Suppressor macrophage treated with lipopolysaccharide for 4 hours (primary cell): Measurements from ENCODE around the gene C13orf46.
"Not testable (repeated sequence)": the region's sequence is repeated elsewhere in the genome, so short reads cannot be mapped to it uniquely, and the experiment has no call there.

Experiments used
- DNase-seq: peaks from one replicate; pipeline ENCODE4 v3.0.0-alpha.2; 2020

Gene C13orf46

DNA sequence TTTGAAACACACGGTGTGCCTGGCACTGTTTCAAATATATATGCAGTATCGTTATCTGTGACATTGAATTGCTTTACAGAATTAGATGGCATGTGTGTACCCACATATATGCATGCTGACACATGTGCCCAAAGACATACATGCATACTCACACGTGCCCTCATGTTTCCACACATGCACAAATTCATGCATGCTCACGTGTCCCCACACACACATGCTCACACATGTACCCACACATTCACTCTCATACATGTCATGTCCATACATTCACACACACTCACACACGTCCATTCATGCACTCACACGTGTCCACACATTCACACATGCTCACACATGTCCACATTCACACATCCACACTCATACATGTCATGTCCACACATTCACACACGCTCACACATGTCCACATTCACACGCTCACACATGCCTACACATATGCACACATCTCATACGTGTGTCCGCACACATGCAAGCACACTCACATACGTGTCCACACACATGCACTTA, 17.9 kb upstream of the C13orf46 start:
- DNase-seq = no peak

DNA sequence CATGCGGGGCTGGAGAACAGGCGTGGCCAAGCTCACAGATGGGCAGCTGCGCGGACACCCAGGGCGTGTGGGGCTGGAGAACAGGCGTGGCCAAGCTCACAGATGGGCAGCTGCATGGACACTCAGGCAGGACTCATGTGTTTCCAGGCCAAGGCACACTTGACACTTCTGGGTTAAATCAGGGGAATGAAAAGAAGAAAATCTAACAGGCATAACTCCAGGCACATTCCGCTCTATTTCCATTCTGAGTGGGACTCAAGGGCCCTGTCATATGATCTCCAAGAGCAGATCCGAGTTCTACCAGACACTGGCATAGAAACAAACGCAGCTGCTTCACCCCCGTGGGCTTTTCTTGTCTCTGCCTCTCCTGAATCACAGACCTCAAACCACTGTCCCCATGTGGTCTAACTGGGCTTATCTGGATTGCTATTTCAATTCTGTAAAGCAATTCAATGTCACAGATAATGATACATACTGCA, 17.4 kb upstream of the C13orf46 start:
- no peak for DNase-seq

DNA sequence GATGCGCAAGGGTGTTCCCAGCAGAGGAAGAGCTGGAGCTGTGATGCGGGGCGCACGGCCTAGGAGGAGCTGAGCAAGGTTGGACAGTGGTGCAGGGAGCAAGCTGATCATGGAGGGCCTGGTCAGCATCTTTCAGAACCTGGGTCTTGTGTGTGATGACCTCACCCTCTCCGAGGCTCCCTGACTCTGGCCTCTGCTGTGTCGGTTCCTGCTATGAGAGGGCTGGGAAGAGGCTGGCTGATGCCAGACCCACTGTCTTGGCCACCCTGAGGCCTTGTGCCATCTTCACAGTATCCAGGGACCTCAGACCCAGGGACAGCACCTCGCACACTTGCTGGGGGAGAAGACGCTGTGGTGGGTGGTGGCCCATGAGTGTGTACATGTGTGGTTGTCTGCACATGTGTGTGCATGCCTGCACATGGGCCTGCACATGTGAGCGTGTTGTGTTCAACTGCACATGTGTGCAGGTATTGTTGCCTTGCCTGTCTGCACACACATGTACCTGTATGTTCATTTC, 16.5 kb upstream of the C13orf46 start:
- DNase-seq = no peak

DNA sequence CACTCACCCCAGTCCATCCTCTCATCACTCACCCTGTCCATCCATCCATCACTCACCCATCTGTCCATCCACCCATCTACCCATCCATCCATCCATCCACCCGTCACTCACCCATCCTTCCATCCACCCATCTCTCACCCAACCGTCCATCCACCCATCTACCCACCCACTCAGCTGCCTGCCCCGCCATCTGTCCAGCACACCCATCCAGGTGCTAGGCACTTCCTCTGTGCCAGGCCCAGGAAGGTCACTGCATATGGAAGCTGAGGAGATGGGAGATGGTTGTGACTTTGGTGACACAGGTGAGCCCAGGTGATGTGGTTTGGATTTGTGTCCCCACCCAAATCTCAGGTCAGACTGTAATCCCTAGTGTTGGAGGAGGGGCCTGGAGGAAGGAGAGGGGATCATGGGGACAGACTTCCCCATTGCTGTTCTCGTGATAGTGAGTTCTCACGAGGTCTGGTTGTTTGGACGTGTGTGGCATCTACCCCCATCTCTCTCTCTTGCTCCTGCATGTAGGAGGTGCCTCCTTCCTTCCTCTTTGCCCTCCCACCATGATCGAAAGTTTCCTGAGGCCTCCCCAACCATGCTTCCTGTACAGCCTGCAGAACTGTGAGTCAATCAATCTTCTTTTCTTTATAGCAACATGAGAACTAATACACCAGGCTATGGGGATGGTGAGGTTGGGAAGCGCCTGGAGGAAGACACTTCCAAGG, 15.9 kb upstream of the C13orf46 start:
- DNase-seq = no peak

DNA sequence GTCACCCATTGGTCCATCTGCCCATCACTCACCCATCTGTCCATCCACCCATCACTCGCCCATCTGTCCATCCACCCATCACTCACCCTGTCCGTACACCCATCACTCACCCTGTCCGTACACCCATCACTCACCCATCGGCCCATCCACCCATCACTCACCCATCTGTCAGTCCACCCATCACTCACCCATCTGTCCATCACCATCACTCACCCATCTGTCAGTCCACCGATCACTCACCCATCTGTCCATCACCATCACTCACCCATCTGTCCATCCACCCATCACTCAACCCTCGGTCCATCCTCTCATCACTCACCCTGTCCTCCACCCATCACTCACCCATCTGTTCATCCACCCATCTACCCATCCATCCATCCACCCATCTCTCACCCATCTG, 15.0 kb upstream of the C13orf46 start:
- not testable (repeated sequence) for DNase-seq

DNA sequence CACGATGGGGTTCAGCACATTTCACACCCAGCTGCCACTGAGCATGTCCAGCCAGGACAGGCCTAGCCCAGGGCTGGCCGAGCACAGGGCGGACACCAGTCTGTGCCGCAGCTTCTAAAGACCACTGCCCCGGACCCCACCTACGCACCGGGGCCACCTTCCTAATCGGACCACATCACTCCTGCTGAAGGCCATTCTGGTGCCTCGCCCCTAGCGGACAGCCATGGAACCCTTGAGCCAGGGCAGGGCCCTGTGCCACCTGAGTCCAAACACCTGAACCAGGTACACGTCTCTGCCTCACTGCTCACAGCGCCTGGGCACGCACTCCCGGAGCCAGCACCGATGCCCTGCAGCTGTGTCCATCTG, 8.4 kb upstream of the C13orf46 start:
- no peak for DNase-seq

DNA sequence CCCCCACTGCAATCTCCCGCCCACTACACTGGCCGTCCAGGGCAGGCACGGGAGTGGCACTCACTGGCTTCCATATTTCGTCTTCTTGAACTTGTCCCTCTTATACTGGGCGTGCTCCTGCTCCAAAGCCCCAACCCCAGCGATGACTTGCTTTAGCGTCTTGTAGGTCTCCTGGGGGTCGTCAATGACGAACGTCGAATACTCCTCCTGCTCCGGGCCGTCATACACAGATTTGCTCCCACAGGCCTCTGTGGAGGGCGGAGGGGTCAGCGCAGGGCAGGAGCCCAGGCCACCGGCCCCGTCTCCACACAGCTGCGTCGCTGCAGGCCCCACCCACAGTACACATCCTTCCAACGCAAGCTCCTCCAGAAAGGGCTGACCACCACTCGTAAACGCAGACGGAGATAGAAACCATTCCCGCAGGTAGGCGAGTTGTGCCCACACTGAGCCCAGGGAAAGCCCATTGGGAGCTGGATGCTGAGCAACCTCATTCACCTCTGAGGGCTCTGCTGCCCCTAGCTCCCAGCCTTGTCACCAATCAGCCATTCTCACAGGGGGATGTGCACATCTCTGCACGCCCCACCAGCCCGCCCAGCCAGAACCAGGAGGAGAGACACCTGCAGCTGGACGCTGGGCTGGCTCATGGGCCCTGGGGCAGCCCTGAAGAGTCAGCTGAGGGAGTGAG, 7.9 kb upstream of the C13orf46 start:
- no peak for DNase-seq

DNA sequence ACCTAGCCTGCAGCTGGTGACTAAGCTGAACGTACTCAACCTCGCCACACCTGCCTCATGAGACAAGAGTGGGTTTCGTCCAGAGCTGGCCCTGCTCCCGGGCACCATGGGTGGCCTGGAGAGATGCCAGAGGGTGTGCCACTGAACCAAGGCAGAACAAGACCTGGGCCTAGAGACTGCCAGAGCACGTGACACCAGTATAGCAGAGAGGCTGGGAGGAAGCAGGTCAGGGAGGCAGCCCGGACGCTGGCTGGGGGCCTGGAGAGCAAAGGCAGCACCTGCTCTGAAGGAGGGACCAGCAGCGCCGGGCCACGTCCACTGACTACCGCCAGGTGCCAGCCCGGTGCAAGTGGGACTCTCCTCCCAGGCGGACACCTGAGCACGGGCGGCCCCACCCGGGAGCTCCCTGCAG, 7.3 kb upstream of the C13orf46 start:
- DNase-seq = no peak

DNA sequence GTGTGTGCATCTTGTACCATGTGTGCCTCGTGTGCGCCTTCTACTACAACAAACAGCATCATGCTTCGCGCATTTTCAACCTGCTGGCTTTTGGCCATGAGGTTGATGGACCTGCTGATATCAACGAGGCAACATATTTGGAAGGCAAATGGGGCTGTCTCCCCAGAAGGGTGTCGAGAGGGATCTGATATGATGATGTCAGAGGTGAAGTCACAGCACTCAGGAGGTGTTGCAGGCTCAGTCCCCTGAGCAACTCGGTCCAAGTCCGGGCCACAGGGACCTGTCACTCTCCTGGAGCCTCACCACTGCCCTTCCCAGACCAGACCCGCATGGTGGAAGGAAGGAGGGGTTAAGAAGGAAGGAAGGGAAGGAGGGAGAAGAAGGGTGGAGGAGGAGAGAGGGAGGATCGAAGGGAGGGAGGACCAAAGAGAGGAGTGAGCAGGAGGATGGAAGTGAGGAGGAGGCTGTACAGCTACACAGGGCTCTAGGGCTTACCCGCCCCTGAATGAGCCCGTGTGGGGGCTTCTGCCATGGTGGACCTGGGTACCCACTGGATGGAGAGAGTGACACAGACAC, 6.7 kb upstream of the C13orf46 start:
- DNase-seq = no peak

DNA sequence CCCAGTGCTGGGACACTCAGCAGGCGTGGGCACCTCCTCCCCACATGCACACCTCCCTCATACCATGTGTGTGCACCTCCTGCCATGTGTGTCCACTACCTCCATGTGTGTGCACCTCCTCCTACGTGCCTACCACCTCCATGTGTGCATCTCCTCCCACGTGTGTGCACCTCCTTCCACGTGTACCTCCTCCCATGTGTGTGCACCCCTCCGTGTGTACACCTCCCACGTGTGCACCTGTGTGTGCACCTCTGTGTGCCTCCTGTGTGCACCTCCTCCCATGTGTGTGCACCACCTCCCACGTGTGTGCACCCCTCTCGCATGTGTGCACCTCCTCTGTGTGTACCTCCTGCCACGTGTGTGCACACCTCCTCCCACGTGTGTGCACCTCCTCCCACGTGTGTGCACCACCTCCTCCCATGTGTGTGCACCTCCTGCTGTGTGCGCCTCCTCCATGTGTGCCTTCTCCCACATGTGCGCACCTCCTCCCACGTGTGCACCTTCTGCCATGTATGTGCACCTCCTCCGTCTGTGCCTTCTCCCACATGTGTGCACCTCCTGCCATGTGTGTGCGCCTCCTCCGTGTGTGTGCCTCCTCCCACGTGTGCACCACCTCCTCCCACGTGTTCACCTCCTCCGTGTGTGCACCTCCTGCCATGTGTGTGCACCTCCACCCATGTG, 6.1 kb upstream of the C13orf46 start:
- no peak for DNase-seq

DNA sequence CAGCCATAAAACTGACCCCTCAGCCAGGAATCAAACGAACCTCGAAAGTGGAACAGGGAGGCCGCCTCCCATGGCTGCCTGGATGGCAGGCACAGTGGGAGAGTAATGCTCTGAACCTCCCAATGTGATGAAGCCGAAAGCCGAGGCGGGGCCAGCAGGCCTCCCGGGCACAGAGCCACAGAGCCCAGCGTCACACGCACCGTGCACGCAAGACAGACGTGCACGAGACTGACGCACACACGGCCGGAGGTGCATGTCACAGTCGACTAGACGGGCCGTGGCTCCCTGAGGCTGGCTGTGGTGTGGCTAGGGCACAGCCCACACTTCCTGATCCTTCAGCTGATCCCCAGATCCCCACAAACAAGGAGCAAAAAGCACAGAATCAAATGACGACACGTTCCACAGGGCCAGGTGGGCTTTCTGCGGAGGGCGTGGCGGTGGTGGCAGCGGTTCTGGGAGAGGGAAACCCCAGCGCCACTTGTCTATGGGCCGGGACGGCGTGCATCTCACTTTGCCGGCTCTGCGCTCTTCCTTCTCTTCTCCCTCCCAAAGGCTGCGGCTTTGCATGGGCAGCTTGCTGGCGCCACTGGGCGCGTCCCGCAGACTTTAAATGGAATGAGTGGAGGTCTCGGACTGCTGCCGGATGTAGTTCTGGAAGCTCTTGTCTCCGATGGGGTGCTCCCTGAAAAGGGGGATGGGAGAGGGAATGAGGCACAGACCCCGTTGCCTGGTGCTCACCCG, 5.0 kb upstream of the C13orf46 start:
- DNase-seq = no peak

DNA sequence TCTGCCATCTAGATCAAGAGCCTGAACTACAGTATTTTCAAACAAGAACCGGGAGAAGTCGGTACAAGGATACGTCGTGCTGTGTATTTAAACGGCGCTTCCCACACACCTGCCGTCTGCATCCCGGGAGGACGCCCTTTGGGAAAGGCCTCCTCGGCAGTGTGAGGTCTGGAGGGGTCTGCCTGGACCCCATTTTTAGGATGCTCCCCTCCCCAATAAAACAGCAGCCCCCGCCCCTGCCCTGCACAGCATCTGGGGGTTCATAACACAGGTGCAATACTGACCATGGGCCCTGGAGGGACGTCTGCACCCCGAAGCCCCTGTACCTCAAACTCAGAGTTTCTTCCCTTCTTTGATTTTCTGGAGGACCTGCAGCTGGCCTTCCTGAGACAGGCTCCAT, 4.1 kb upstream of the C13orf46 start:
- DNase-seq = no peak

DNA sequence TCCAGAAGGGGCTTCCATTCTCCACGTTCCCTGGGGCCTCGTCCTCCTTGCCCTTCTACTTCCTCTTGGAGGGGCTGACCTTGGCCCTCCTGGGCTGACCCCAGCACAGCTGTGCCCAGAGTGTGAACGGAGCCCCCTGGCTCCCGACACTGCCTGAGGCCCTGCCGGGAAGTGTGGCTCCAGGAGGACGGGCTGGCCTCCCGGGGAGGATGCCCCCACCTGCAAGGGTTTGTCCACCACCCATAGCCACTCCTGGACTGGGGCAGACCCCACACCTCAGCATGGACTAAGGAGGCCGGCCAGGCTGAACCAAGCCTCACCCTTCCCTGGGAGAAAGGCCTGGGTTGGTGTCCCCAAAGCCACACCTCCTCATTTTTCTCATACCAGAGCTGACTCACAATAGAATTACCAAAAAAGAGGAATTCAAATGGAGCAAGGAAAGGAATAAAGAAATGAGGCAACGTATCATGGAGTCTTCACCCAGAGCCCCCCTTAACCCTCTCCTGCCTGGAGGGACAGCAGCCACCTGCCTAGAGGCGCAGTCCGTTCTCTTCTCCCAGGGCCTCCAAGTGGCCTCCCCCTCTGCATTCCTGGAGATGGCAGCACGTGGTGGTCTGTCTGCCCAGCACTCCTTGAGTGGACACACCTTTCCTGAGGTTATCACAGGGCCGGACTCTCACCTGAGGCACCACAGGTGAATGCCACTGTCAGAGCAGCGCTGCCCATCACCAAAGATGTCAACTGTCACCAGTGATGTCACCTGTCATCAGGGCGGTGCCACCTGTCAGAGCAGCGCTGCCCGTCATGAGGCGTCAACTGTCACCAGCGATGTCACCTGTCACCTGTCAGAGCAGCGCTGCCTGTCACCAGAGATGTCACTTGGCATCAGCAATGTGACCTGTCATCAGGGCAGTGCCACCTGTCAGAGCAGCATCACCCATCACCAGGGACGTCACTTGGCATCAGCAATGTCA, 3.1 kb upstream of the C13orf46 start:
- DNase-seq = no peak

DNA sequence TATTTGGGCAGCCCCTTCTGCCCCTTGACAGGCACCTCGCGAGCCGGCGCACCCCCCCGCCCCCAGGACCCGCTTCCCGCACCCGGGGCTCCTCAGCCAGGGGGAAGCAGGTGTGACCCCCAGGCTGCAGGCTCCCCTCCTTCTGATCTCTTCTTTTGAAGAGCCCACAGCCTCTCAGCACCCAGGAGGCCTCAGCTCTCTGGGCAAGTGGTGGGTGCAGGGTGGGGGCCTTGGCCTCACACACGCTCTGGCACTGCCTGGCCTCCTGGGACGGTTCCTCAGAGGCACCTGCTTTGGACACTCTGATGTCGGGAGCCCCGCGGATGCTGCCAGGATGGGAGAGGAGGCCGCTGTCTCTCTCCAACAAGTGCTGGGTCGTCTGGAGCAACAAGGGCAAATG, 1.5 kb upstream of the C13orf46 start:
- DNase-seq = no peak

DNA sequence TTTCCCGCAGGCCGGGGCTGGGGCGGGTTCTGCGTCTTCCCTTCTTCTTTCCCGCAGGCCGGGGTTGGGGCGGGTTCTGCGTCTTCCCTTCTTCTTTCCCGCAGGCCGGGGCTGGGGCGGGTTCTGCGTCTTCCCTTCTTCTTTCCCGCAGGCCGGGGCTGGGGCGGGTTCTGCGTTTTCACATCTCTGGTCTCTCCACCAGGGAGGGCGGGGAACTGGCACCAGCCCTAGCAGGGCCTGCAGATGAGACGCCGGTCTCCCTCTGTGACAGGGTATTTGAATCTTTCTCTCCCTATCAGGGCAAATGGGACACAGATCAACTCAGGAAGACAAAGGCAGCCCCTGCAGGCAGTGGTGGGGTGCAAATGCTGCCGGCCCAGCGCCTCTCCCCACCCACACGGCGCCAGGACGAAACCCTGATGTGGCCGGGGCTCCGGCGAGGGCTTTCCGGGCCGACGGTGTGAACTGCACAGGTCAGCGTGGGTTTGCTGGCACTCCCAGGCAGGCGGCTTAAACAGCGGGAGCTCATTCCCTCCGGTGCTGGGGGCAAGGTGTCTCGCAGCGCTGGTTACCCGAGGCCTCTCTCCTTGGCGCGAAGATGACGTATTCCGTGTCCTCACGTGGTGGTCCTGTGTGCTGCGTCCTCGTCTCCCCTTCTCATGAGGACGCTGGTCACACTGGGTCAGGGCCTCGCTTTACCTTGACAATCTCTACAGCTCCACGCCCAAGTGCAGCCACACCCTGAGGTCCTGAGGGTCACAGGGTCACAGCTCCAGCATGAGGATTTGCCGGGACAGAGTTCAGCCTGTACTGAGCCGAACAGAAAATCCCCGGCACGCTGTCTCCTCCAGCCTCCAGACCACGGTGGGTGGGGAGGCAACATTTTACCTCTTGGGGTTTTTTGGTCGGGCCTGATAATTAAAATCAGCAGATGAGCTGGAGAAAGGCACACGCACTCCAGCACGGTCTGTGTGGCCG, 717 bp upstream of the C13orf46 start:
- no peak for DNase-seq

DNA sequence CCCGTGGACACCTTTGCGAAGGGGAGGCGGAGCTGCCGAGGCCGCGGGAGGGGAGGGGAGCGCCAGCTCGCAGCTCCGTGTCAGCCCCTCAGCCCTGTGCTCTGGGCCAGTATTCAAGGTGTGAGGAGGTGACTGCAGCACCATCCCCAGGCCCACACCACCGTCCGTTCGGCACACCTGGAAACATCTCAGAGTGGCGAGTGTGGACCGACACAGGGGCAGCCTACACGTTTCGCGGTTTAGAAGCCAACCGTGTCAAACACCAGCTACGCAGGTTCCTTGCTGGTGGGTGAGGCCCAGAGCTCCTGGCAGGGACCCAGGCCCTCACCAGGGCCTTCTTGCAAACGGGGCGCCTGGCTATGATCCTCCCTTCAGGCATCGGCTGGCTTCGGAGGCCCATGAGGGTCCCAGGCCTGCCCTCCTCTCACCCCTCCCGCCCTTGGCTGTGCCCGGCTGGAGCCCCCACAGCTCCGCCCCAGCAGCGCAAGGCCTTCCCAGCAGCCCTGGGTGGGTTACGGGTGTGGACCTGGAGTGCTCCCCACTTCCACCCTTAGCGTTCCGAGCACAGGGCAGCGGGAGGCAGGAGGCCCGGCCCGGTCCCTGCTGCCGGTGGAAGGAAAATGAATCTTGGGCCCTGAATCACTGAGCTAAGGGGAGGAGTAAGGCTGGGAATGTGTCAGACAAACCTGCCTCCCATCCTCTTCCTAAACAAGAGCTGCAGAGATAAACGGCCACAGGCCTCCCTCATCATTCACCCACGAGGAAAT, 1.2 kb downstream of the C13orf46 start:
- no peak for DNase-seq

DNA sequence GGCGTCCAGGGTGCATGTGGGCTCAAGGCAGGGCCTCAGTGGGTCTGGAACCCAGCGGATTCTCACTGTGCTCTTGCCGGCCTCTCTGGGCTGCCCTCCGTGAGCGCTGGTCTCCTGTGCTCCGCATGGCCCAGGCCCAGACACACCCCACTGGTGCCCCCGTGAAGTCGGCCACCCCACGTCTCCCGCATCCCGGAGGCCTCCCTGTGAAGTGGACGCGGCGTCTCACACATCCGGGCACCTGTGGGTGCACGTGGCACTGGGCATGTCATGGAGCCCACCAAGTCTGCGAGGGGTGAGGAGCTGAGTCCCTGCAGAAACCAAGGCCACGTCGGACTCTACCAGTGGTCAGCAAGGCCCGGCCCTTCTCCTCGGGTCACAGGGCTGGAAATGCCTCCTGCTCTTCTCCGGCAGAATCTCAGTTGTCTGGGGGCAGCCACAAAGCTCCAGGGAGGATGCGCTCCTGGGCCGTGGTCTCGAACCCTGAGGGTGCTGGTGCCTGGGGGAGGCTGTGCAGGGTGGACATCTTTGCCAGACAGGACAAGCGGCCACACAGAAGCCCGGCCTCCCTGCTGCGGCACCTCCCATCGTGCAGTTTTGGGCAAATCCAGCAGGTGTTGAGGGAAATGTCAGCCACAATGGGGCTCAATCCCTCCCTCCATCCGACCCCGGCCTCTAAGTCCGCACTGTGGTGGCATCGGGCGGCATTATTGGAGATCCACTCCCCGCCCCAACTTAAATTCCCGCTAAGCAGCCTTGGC, 2.2 kb downstream of the C13orf46 start:
- DNase-seq = no peak

DNA sequence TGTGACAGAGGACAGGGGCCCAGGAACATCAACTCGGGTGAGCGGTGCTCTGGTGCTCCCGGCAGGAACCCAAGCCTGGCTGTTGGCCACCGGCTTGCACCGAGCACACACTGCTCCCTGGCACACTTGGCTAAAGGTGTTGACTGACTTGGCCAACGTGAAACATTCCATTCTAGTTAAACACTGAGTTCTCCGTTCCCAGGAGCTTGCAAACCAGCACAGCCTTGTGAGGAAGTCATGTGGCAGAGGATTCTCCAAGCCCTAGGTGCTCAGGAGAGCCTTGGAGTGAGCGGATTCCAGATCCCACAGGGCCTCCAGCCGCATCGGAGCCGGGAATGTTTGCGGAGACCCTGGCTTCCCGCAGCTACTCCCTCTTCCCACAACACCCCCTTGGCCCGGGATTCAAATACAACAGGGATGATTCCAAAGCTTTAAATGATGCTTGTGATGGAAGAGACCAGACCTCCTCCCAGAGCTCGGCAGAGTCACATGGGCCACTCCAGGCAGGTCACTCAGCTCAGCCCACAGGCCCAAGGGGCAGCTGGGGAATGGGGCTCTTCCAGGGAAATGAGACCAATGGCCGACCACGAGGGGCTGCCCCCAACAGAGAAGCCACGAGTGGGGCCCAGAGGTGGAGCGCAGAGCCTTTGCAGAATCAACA, 2.9 kb downstream of the C13orf46 start:
- no peak for DNase-seq
